Measurements from ENCODE around the gene OCIAD2. TPM values are rescaled to one million over a fixed set of nuclear protein-coding genes. Genes with fewer than 3 reads are reported as not detected.
"Not testable (repeated sequence)": the region's sequence is repeated elsewhere in the genome, so short reads cannot be mapped to it uniquely, and the experiment has no call there.

OCIAD2 gene
- total RNA-seq, 1 experiment from 2014 or later: 255 TPM

GRCh38 chr4:48853604-48854394, 52.8 kb downstream of the OCIAD2 start:
- Histone ChIP-seq H3K27ac (ENCODE audit: low read length) (no peak overlapping the region), H3K9ac (ENCODE audit: low read length) (no peak overlapping the region), H3K9me3 (ENCODE audit: low read length) (no peaks in the 10 kb centered on the region), H3K4me2 (ENCODE audit: low read length) (no peak overlapping the region), H3K79me2 (ENCODE audit: low read length) (no peaks in the 10 kb centered on the region), H3K9me2 (replicated peaks; ENCODE audit: low read length) (no peaks in the 10 kb centered on the region), H3F3A (ENCODE audit: low read length, unreplicated experiment) (no peaks in the 10 kb centered on the region), H3K4me1 (ENCODE audit: insufficient read depth, low read length) (peaks cover 8% of the 10 kb centered on the region; the same call in 1 of the 2 replicates), H4K20me1 (ENCODE audit: low read length) (0 out of 2 replicates have a peak, but pooled peaks cover 3% of the 10 kb centered on the region), H3K36me3 (ENCODE audit: low read depth, low read length) (peaks cover 3% of the 10 kb centered on the region; the same call in 1 of the 2 replicates), H3K4me3 (ENCODE audit: low read length) (no peak overlapping the region), H2AFZ (ENCODE audit: low read length) (no peak overlapping the region), H3K27me3 (ENCODE audit: low read length) (no peaks in the 10 kb centered on the region)
- DNase-seq (no peak), ATAC-seq (no peak)
- TF ChIP-seq CTCF (conservative IDR thresholded peaks at IDR 0.05; ENCODE audit: low read depth, low read length) (no peak), EZH2 (IDR thresholded peaks at IDR 0.05; ENCODE audit: low read length, unreplicated experiment) (no peak), EZH2phosphoT487 (IDR thresholded peaks at IDR 0.05; ENCODE audit: borderline replicate concordance, low read length) (no peak)
- ChIA-PET CTCF (no interaction called here), POLR2A (ENCODE audit: unreplicated experiment) (no interaction called here)
- BruUV-seq (replicated peaks): no TSS peak
- intact Hi-C loops (cut with micrococcal nuclease): loop anchor here (10.0 kb wide), 1 partner anchor 51 kb away; the partner anchor contains the start of gene OCIAD2

- Histone ChIP-seq H3K9me2 (replicated peaks; ENCODE audit: low read length) (no peaks in the 10 kb centered on the region), H3K27me3 (ENCODE audit: low read length) (no peaks in the 10 kb centered on the region), H3F3A (ENCODE audit: low read length, unreplicated experiment) (no peaks in the 10 kb centered on the region), H3K4me2 (ENCODE audit: low read length) (no peak overlapping the region), H3K9ac (ENCODE audit: low read length) (no peak overlapping the region), H4K20me1 (ENCODE audit: low read length) (0 out of 2 replicates have a peak, but pooled peaks cover 3% of the 10 kb centered on the region), H3K4me1 (ENCODE audit: insufficient read depth, low read length) (peaks cover 8% of the 10 kb centered on the region; the same call in 1 of the 2 replicates), H3K27ac (ENCODE audit: low read length) (no peak overlapping the region), H3K4me3 (ENCODE audit: low read length) (no peak overlapping the region), H3K36me3 (ENCODE audit: low read depth, low read length) (peaks cover 13% of the 10 kb centered on the region), H3K9me3 (ENCODE audit: low read length) (no peaks in the 10 kb centered on the region), H2AFZ (ENCODE audit: low read length) (no peak overlapping the region), H3K79me2 (ENCODE audit: low read length) (0 out of 2 replicates have a peak, but pooled peaks cover 8% of the 10 kb centered on the region)
- DNase-seq: peak; percentile 57
- TF ChIP-seq EZH2 (IDR thresholded peaks at IDR 0.05; ENCODE audit: low read length, unreplicated experiment) (no peak), EZH2phosphoT487 (IDR thresholded peaks at IDR 0.05; ENCODE audit: borderline replicate concordance, low read length) (no peak), CTCF (conservative IDR thresholded peaks at IDR 0.05; ENCODE audit: low read depth, low read length) (no peak)
- ChIA-PET CTCF (no interaction called here), POLR2A (ENCODE audit: unreplicated experiment) (no interaction called here)
- no TSS peak for BruUV-seq (replicated peaks)
- intact Hi-C loops (cut with micrococcal nuclease): loop anchor here (10.0 kb wide), 1 partner anchor 53 kb away; the partner anchor contains the start of gene OCIAD2
- peak; percentile 72 for ATAC-seq
Observed at GRCh38 chr4:48851651-48852050, 54.9 kb downstream of the OCIAD2 start.

- intact Hi-C loops (cut with micrococcal nuclease); H3K27ac ChIP-seq (ENCODE audit: low read length); ATAC-seq; H3K4me1 ChIP-seq (ENCODE audit: insufficient read depth, low read length); H4K20me1 ChIP-seq (ENCODE audit: low read length); H3K9me2 ChIP-seq (replicated peaks; ENCODE audit: low read length); H2AFZ ChIP-seq (ENCODE audit: low read length); CTCF ChIA-PET; H3K4me3 ChIP-seq (ENCODE audit: low read length); H3K27me3 ChIP-seq (ENCODE audit: low read length); DNase-seq; POLR2A ChIA-PET (ENCODE audit: unreplicated experiment); H3F3A ChIP-seq (ENCODE audit: low read length, unreplicated experiment); H3K9me3 ChIP-seq (ENCODE audit: low read length); H3K9ac ChIP-seq (ENCODE audit: low read length); H3K4me2 ChIP-seq (ENCODE audit: low read length); BruUV-seq (replicated peaks): not testable (repeated sequence)
- Histone ChIP-seq H3K79me2 (ENCODE audit: low read length) (peaks cover 11% of the 10 kb centered on the region; the same call in 1 of the 2 replicates), H3K36me3 (ENCODE audit: low read depth, low read length) (peaks cover 24% of the 10 kb centered on the region)
Observed at GRCh38 chr4:48848799-48849198, 57.8 kb downstream of the OCIAD2 start.
